Muscle layer of colon (tissue), 2 donors: ENCODE data around the gene ACTR3C.

Experiments used
- H3K27ac ChIP-seq: one replicate; pipeline ENCODE4 v1.7.0; 2013; ENCODE audit warnings: low read depth, mild to moderate bottlenecking, low read length, moderate library complexity
- H3K27me3 ChIP-seq, 2 donors: one replicate each; pipeline ENCODE4 v1.7.0; 2013; ENCODE audit warnings: low read length in 2 of 2, mild to moderate bottlenecking in 2 of 2; ENCODE audit not compliant: insufficient read depth in 2 of 2, control insufficient read depth in 1 of 2
- H3K36me3 ChIP-seq: one replicate; pipeline ENCODE4 v1.7.0; 2013; ENCODE audit warnings: mild to moderate bottlenecking, low read length; ENCODE audit not compliant: insufficient read depth
- H3K4me1 ChIP-seq: one replicate; pipeline ENCODE4 v1.7.0; 2013; ENCODE audit warnings: mild to moderate bottlenecking, low read length; ENCODE audit not compliant: insufficient read depth
- H3K4me3 ChIP-seq, 2 donors: one replicate each; pipeline ENCODE4 v1.7.0; 2013; ENCODE audit warnings: low read length in 2 of 2, low read depth in 1 of 2, mild to moderate bottlenecking in 1 of 2, moderate library complexity in 1 of 2
- H3K9ac ChIP-seq: one replicate; pipeline ENCODE4 v1.7.0; 2013; ENCODE audit warnings: low read length
- H3K9me3 ChIP-seq: one replicate; pipeline ENCODE4 v1.7.0; 2013; ENCODE audit warnings: mild to moderate bottlenecking, low read length
- donor health status: abdominal sarcoma.
- donor health status: Adenocarcinoma of cecum.

The ACTR3C gene

DNA sequence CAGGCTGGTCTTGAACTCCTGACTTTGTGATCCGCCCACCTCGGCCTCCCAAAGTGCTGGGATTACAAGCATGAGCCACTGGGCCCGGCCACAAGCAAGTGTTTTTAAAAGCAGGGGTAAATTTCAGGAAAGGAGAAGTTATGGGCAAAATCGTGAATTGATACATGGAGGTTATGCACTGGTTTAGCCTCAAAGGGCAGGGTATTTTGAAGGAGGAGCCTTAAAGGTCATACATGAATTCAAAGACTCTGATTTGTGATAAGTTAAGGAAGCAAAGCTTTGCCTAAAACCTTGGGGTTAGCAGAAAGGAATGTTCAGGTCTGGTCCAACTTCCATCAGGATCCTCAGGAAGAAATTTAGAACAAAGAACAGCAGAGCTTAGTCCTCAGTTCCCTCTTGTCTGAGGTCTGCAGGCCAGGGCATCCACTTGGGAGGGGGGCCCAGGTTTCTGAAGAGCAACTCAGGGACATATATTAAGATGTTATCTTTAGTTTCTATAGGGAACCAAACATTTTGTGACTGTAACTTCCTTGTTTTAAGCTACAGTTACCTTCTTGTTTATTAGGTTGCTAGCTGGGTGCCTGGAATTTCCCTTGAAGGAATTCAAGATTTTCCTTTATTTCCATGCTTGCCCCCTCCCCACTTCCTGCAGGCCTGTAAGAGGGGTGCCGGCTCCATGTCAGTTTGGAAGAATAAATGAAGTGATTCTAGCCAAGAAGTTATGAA, 42.5 kb upstream of the ACTR3C start:
- H3K4me3 ChIP-seq: no peak overlapping the region
- H3K36me3 ChIP-seq: peaks cover 7% of the 10 kb centered on the region
- H3K9me3 ChIP-seq: no peaks in the 10 kb centered on the region
- no peak overlapping the region for H3K9ac ChIP-seq
- no peaks in the 10 kb centered on the region for H3K27me3 ChIP-seq
- H3K27ac ChIP-seq: no peak overlapping the region
- peaks cover 22% of the 10 kb centered on the region for H3K4me1 ChIP-seq

DNA sequence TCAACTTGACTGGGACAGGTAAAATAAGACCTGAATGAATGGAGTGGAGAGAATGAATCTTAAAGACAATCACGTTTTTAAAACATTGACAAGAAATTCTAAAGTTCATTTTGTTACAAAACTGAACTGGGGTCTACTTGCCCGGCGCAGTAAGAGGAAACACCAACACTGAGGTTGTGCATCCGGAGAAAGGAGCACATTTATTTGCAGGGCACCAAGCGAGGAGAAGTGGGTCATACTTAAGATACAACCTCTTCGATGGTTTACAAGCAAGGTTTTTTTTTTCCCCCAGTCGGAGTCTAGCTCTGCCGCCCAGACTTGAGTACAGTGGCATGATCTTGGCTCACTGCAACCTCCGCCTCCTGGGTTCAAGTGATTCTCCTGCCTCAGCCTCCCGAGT, 41.8 kb upstream of the ACTR3C start:
- H3K27me3 ChIP-seq: no peaks in the 10 kb centered on the region
- H3K27ac ChIP-seq: no peak overlapping the region
- no peak overlapping the region for H3K4me3 ChIP-seq
- peaks cover 1% of the 10 kb centered on the region for H3K36me3 ChIP-seq
- H3K9ac ChIP-seq: no peak overlapping the region
- H3K9me3 ChIP-seq: no peaks in the 10 kb centered on the region
- peaks cover 15% of the 10 kb centered on the region for H3K4me1 ChIP-seq

GRCh38 chr7:150363872-150364271, 40.5 kb upstream of the ACTR3C start:
- Histone ChIP-seq H3K9me3 (no peaks in the 10 kb centered on the region), H3K4me1 (peaks cover 6% of the 10 kb centered on the region), H3K9ac (no peak overlapping the region), H3K27ac (no peak overlapping the region), H3K4me3 (no peak overlapping the region), H3K36me3 (no peaks in the 10 kb centered on the region), H3K27me3 (no peaks in the 10 kb centered on the region)

DNA sequence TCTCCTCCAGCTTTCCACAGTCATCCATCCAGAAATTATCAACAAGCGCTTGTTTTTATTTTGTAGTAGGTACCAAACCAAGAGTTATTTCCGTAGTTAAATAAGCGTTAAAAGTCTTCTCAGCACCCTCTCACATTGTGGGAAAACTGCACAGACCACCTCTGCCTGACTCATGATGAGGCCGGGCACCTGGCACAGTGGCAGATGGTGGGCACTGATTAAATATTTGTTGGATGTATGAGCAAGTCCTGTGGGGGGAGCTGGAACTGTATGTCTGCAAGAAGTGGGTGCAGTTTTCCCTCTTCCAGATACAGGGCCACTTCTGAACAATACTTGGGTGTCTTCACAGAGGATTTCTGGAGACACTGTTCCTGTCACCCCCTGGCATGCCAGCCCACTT, 40.0 kb upstream of the ACTR3C start:
- Histone ChIP-seq H3K4me1 (peaks cover 6% of the 10 kb centered on the region), H3K9me3 (no peaks in the 10 kb centered on the region), H3K27ac (no peak overlapping the region), H3K27me3 (no peaks in the 10 kb centered on the region), H3K9ac (no peak overlapping the region), H3K4me3 (no peak overlapping the region), H3K36me3 (no peaks in the 10 kb centered on the region)

DNA sequence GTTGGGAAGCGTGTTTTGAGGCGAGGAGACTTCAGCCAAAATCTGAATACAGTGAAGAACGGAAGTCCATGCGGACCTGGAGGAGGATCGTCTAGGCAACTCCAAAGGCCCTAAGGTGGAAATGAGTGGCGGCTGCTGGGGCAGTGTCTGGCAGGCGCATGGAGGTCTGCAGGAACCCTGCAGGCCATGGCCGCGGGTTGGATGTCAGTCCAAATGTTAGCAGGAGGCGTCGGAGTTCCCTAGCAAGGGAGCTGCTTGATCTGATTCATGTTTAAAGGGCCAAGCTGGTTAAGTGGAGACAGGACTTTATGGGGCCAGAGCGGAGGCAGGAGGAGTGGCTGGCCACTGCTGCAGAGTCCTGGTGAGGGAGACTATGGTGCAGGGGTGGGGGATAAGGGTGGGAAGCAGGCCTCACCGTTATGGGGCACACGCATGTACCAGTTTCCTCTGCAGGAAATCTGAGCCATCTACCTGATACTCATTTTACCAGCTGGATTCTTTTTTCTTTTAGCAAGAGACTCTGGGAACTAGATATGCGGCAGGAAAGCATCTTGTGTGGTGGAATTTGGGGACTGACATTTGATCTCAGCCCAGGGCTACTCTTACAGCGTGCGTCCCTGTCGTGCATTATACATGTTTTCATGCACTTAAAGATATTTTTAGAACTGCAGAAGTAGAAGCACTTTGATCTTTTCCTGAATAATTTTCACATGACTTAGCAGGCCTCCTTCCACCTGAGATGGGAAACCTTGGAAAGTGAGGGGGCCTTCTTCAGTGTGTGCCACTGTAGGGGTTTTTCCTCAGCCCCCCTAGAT, 38.7 kb upstream of the ACTR3C start:
- no peaks in the 10 kb centered on the region for H3K27me3 ChIP-seq
- no peak overlapping the region for H3K9ac ChIP-seq
- H3K27ac ChIP-seq: peak overlapping the region; percentile 29
- no peaks in the 10 kb centered on the region for H3K36me3 ChIP-seq
- no peak overlapping the region for H3K4me3 ChIP-seq
- no peaks in the 10 kb centered on the region for H3K9me3 ChIP-seq
- H3K4me1 ChIP-seq: peaks cover 6% of the 10 kb centered on the region

- H3K27me3 ChIP-seq: no peaks in the 10 kb centered on the region
- H3K4me3 ChIP-seq: no peak overlapping the region
- H3K9ac ChIP-seq: no peak overlapping the region
- H3K9me3 ChIP-seq: no peaks in the 10 kb centered on the region
- H3K27ac ChIP-seq: peak overlapping the region; percentile 29
- no peaks in the 10 kb centered on the region for H3K36me3 ChIP-seq
- H3K4me1 ChIP-seq: peaks cover 6% of the 10 kb centered on the region
Measured at GRCh38 chr7:150361402-150361801, 38.1 kb upstream of the ACTR3C start.

- peaks cover 9% of the 10 kb centered on the region for H3K4me1 ChIP-seq
- H3K27me3 ChIP-seq: no peaks in the 10 kb centered on the region
- H3K27ac ChIP-seq: no peak overlapping the region
- no peaks in the 10 kb centered on the region for H3K36me3 ChIP-seq
- no peak overlapping the region for H3K4me3 ChIP-seq
- no peak overlapping the region for H3K9ac ChIP-seq
- H3K9me3 ChIP-seq: no peaks in the 10 kb centered on the region
Measured at GRCh38 chr7:150360363-150361058, 37.2 kb upstream of the ACTR3C start.

- Histone ChIP-seq H3K9me3 (no peaks in the 10 kb centered on the region), H3K9ac (no peak overlapping the region), H3K4me1 (peaks cover 15% of the 10 kb centered on the region), H3K27me3 (no peaks in the 10 kb centered on the region), H3K36me3 (no peaks in the 10 kb centered on the region), H3K4me3 (no peak overlapping the region), H3K27ac (no peak overlapping the region)
Measured at GRCh38 chr7:150359622-150360362, 36.4 kb upstream of the ACTR3C start.

DNA sequence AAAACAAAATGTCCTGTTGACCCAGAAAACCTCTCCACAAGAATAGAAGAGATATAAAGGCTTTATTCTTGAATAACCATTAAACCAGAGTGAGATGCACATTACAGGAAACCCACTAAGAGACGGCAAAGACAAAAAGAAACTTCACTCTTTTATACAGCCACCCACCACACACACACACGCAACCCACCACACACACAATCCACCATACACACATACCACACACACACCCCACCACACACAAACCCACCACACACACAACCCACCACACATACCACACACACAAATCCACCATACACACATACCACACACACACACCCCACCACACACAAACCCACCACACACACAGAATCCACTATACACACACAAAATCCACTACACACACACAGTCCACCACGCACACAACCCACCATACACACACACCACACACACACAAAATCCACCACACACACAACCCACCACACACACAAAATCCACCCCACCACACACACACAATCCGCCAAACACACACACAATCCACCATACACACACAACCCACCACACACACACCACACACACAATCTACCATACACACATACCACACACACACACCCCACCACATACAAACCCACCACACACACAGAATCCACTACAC, 35.8 kb upstream of the ACTR3C start:
- Histone ChIP-seq H3K4me1 (peaks cover 21% of the 10 kb centered on the region), H3K9ac (no peak overlapping the region), H3K9me3 (no peaks in the 10 kb centered on the region), H3K4me3 (no peak overlapping the region), H3K27ac (no peak overlapping the region), H3K36me3 (no peaks in the 10 kb centered on the region), H3K27me3 (no peaks in the 10 kb centered on the region)

GRCh38 chr7:150358433-150358832, 35.1 kb upstream of the ACTR3C start:
- H3K27me3 ChIP-seq: no peaks in the 10 kb centered on the region
- no peaks in the 10 kb centered on the region for H3K36me3 ChIP-seq
- H3K9me3 ChIP-seq: no peaks in the 10 kb centered on the region
- no peak overlapping the region for H3K9ac ChIP-seq
- no peak overlapping the region for H3K27ac ChIP-seq
- no peak overlapping the region for H3K4me3 ChIP-seq
- peaks cover 21% of the 10 kb centered on the region for H3K4me1 ChIP-seq
